ENCODE results near the gene LARP1.

LARP1 gene

DNA sequence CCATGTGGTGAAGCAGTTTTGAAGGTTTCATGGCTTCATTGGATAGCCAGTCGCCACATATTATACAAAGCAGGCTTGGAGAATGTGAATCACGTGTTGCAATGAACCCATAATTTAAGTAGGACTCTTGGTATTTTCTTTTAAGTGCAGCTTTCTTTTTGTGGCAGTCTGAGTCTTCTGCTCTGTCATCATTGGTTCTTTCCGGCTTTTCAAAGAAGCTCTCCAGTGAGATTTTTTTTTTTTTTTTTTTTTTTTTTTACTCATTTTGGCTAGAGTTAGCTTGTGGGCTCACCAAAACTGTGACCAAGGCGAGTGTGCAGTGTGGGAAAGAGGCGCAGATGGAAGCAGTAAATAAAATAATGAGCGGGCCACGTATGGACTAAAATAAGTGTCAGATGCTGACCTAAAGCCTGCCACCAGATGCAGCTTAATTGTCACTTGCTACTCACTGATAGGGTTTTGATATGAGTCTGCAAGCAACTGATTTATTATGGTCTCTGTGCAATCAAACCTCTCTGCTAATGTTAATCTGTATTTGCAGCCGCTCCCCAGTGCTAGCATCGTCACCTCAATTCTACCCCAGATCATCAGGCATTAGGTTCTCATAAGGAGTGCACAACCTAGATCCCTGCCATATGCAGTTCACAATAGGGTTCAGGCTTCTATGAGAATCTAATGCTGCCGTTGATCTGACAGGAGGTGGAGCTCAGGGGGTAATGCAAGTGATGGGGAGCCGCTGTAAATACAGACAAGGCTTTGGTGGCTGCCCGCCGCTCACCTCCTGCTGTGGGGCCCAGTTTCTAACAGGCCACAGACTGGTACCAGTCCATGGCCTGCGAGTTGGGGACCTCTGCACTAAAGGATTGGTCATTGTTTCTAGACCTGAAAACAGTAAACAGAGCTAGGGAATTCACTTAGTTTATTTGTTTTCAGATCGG is 45.5 kb upstream of the LARP1 start:
- no peaks in the 10 kb centered on the region for H3K27me3 ChIP-seq (ENCODE audit: control insufficient read depth, insufficient read depth, low read length)

DNA sequence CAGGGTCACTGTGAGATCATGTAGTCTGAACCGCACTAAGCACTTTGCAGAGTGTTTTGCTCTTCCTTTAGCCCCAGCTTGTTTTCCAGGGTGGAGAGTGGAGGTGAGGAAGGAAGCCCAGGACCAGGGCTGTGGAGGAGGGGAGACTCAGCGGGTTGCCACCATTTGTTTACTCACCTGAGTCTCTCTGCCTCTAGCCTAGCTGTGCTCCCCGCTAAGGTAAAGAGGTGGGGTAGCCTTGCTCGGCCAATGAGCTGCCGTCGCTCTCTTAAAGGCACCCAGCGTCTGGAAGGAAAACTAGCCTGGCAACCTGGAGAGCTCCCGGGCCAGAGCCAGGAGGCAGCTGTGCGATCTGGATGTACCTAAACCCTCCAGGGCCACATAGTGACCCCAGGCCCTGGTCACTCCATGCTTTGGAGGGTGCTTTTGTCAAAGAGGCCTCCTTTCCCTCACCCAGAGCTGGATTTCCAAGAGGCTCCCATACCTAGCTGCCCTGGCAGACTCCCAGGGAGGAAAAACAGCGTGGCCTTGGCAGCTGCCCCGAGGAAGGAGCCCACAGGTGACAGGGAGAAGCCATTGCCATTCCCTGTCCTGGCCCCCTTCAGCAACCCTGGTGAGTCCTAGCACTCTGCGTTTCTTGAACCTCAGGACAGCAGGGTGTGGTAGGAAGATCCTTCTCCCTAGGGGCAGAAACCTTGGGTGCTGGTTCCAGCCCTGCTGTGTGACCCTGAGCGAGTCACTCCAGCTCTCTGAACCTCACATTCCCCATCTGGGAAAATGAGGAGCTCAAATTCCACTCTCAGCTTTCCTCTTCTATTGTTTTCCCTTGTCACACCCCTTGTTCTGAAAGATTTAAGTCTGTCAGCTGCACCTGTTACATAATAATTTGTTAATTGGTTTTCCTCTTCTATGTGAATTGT is 42.4 kb upstream of the LARP1 start:
- peak overlapping the region; percentile 88 for H3K4me2 ChIP-seq (ENCODE audit: low read length)
- H3K9ac ChIP-seq, result peak overlapping the region; percentile 25
- H3K79me2 ChIP-seq, result peaks cover 37% of the 10 kb centered on the region
- H3K27me3 ChIP-seq (ENCODE audit: control insufficient read depth, insufficient read depth, low read length), result no peaks in the 10 kb centered on the region
- peak overlapping the region; percentile 67 for H3K4me3 ChIP-seq (ENCODE audit: low read depth, low read length)
- H3K27ac ChIP-seq, result peak overlapping the region; percentile 84
- no peaks in the 10 kb centered on the region for H3K36me3 ChIP-seq (ENCODE audit: control insufficient read depth, insufficient read depth, low read length)
- peaks cover 18% of the 10 kb centered on the region for H3K4me1 ChIP-seq
- no peaks in the 10 kb centered on the region for H3K9me3 ChIP-seq (ENCODE audit: control insufficient read depth, low read length)
- peak overlapping the region; percentile 76 for H2AFZ ChIP-seq
- TF ChIP-seq, protein P1, sequence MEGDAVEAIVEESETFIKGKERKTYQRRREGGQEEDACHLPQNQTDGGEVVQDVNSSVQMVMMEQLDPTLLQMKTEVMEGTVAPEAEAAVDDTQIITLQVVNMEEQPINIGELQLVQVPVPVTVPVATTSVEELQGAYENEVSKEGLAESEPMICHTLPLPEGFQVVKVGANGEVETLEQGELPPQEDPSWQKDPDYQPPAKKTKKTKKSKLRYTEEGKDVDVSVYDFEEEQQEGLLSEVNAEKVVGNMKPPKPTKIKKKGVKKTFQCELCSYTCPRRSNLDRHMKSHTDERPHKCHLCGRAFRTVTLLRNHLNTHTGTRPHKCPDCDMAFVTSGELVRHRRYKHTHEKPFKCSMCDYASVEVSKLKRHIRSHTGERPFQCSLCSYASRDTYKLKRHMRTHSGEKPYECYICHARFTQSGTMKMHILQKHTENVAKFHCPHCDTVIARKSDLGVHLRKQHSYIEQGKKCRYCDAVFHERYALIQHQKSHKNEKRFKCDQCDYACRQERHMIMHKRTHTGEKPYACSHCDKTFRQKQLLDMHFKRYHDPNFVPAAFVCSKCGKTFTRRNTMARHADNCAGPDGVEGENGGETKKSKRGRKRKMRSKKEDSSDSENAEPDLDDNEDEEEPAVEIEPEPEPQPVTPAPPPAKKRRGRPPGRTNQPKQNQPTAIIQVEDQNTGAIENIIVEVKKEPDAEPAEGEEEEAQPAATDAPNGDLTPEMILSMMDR (IDR thresholded peaks at IDR 0.05), result no peak

More for the DNA sequence above, 45.5 kb upstream of the LARP1 start:
- Histone ChIP-seq H3K9me3 (ENCODE audit: control insufficient read depth, low read length) (no peaks in the 10 kb centered on the region), H3K27ac (no peak overlapping the region), H3K79me2 (peaks cover 34% of the 10 kb centered on the region), H3K9ac (no peak overlapping the region), H2AFZ (no peak overlapping the region), H3K4me1 (peaks cover 20% of the 10 kb centered on the region), H3K4me3 (ENCODE audit: low read depth, low read length) (no peak overlapping the region), H3K36me3 (ENCODE audit: control insufficient read depth, insufficient read depth, low read length) (no peaks in the 10 kb centered on the region), H3K4me2 (ENCODE audit: low read length) (no peak overlapping the region)
- TF ChIP-seq, protein P1 (IDR thresholded peaks at IDR 0.05), result no peak

DNA sequence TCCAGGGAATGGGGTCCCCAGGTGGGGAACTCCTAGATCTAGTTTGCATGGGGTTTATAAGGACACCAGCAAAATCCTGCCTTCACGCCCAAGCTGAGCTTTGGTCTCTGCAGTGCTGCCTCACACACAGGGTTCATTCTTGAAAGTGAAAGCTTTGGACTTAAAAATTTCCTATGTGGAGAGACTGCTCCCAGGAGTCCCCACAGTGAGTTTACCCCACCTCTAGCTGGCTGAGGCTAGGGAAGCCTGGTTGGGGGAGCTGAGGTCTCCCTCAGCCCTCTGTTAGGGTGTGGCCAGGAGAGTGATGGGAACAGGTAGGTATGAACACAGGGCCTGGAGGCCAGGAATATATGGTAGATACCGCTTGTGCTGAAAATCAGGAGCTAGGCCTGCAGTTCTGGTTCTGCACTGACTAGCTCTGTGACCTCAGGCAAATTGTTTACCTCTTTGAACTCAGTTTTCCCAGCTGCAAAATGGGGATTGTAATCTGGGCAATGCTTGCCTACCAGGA is 41.5 kb upstream of the LARP1 start:
- H3K27ac ChIP-seq, result peak overlapping the region; percentile 84
- no peaks in the 10 kb centered on the region for H3K9me3 ChIP-seq (ENCODE audit: control insufficient read depth, low read length)

DNA sequence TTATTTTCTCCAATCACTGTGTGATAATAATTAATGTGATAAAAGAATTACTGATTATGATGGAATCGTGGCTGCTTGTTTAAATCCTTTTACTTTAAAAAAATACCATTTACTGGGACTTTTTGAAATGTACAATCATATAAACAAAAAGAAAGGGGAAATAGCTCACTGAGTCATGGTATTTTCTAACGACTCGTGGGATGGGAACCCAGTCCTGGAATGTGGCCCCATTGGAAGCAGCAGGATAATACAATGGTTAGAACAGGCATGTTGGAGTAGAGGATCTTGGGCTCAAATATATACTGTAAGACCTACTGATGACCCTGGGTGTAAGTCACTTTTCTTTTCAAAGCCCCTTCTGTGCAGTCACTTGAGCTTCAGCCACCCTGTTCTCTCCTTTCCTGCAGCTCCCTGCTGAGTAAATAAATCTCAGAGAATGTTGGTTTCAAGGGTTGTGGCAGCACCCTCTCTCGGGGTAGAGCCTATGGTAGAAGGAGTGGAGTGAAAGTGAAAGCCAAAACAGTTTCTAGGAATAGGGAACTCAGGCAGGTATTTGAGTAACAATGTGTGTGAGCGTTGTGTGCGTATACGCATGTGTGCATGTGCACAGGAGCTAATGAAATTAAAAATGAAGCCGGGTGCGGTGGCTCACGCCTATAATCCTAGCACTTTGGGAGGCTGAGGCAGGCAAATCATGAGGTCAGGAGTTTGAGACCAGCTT is 40.8 kb upstream of the LARP1 start:
- peak overlapping the region; percentile 88 for H3K4me2 ChIP-seq (ENCODE audit: low read length)
- TF ChIP-seq, protein P1 (IDR thresholded peaks at IDR 0.05), result no peak
- H3K9ac ChIP-seq, result no peak overlapping the region
- peaks cover 40% of the 10 kb centered on the region for H3K79me2 ChIP-seq
- H3K9me3 ChIP-seq (ENCODE audit: control insufficient read depth, low read length), result no peaks in the 10 kb centered on the region
- H3K4me1 ChIP-seq, result peaks cover 11% of the 10 kb centered on the region
- no peaks in the 10 kb centered on the region for H3K27me3 ChIP-seq (ENCODE audit: control insufficient read depth, insufficient read depth, low read length)
- no peaks in the 10 kb centered on the region for H3K36me3 ChIP-seq (ENCODE audit: control insufficient read depth, insufficient read depth, low read length)
- H3K4me3 ChIP-seq (ENCODE audit: low read depth, low read length), result peak overlapping the region; percentile 67
- no peak overlapping the region for H2AFZ ChIP-seq
- H3K27ac ChIP-seq, result no peak overlapping the region

More for the DNA sequence above, 41.5 kb upstream of the LARP1 start:
- no peaks in the 10 kb centered on the region for H3K27me3 ChIP-seq (ENCODE audit: control insufficient read depth, insufficient read depth, low read length)
- no peaks in the 10 kb centered on the region for H3K36me3 ChIP-seq (ENCODE audit: control insufficient read depth, insufficient read depth, low read length)
- no peak overlapping the region for H3K9ac ChIP-seq
- H3K79me2 ChIP-seq, result peaks cover 38% of the 10 kb centered on the region
- TF ChIP-seq, protein P1 (IDR thresholded peaks at IDR 0.05), result no peak
- peak overlapping the region; percentile 88 for H3K4me2 ChIP-seq (ENCODE audit: low read length)
- peaks cover 11% of the 10 kb centered on the region for H3K4me1 ChIP-seq
- peak overlapping the region; percentile 7 for H2AFZ ChIP-seq
- H3K4me3 ChIP-seq (ENCODE audit: low read depth, low read length), result peak overlapping the region; percentile 67

All from parathyroid adenoma (tissue), 2 donors.